Endothelial cell of umbilical vein (primary cell): ENCODE measurements around the gene AUH. TPM values are rescaled to one million over a fixed set of nuclear protein-coding genes. Genes with fewer than 3 reads are reported as not detected.

Experiments
- BruUV-seq: library from RNA; stranded (reverse); fragments of 400-500 nt; replicated peaks from 2 replicates; lab custom pipeline; 2021; lab: Mats Ljungman, UMichigan
- CTCF ChIA-PET: fragments of 300-600, 350-600 bp; sonication (Branson Sonifier 250); formaldehyde crosslinking; loops from one replicate; lab custom pipeline; 2021; ENCODE audit warnings: antibody characterized with exemption, inconsistent platforms; lab: Charles Lee
- POLR2A ChIA-PET: fragments of 300-600, 350-600 bp; sonication (Branson Sonifier 250); formaldehyde crosslinking; loops from one replicate; lab custom pipeline; 2021; ENCODE audit warnings: antibody characterized with exemption, inconsistent platforms; lab: Charles Lee
- DNase-seq: peaks from one replicate; pipeline ENCODE4 v3.0.0-alpha.2; 2011; ENCODE audit warnings: low read depth, low spot score
- FAIRE-seq: peaks from 2 replicates; lab custom pipeline; 2011; peaks lifted over from hg19 to GRCh38; lab: Jason Lieb, UNC
- H2AFZ ChIP-seq: 2 replicates; pipeline ENCODE4 v1.6.0; 2012; ENCODE audit warnings: low read depth, low read length, control low read depth, inconsistent platforms
- H3K27ac ChIP-seq: 2 replicates; pipeline ENCODE4 v1.5.1; 2011; ENCODE audit warnings: low read depth, mild to moderate bottlenecking, control low read depth, low read length, moderate library complexity; ENCODE audit not compliant: insufficient read depth
- H3K27me3 ChIP-seq, 2 experiments: 2 replicates each; pipeline versions ENCODE4 v1.6.0 to v1.6.1; 2011; ENCODE audit warnings: low read length in 2 of 2, mixed read lengths in 1 of 2; ENCODE audit not compliant: control insufficient read depth in 2 of 2, insufficient read depth in 2 of 2
- H3K36me3 ChIP-seq, 2 experiments: 2 replicates in 1 of 2; 3 replicates in 1 of 2; pipeline ENCODE4 v1.5.1; 2011; ENCODE audit warnings: low read length in 2 of 2, mild to moderate bottlenecking in 1 of 2, moderate library complexity in 1 of 2; ENCODE audit not compliant: control insufficient read depth in 2 of 2, insufficient read depth in 2 of 2; ENCODE audit errors: extremely low read depth in 1 of 2
- H3K4me1 ChIP-seq: 3 replicates; pipeline ENCODE4 v1.5.1; 2011; ENCODE audit warnings: mild to moderate bottlenecking, low read length; ENCODE audit not compliant: control insufficient read depth, insufficient read depth; ENCODE audit errors: extremely low read depth
- H3K4me2 ChIP-seq: 2 replicates; pipeline ENCODE4 v1.6.1; 2011; ENCODE audit warnings: low read length, control low read depth, mixed read lengths; ENCODE audit not compliant: insufficient read depth
- H3K4me3 ChIP-seq, 3 experiments: fragments of 200-600 bp in 1 of 3; sonication (generic), shearing (Covaris generic) in 1 of 3; replicated peaks in 1 of 3; 2 replicates each; pipeline ENCODE4 v1.5.1; 2011 to 2016; ENCODE audit warnings: control low read depth in 3 of 3, low read length in 3 of 3, mild to moderate bottlenecking in 2 of 3, inconsistent platforms in 1 of 3, low read depth in 1 of 3, moderate library complexity in 1 of 3; ENCODE audit not compliant: insufficient read depth in 1 of 3
- H3K79me2 ChIP-seq: 2 replicates; pipeline ENCODE4 v1.6.0; 2012; ENCODE audit warnings: low read length, inconsistent platforms; ENCODE audit not compliant: control insufficient read depth, insufficient read depth
- H3K9ac ChIP-seq: replicated peaks from 2 replicates; pipeline ENCODE3; 2011; ENCODE audit warnings: low read length, control low read depth; ENCODE audit not compliant: insufficient read depth; ENCODE audit errors: extremely low read depth
- H3K9me1 ChIP-seq: replicated peaks from 3 replicates; pipeline ENCODE4 v1.6.0; 2011; ENCODE audit warnings: mild to moderate bottlenecking, low read length; ENCODE audit not compliant: control insufficient read depth, insufficient read depth; ENCODE audit errors: extremely low read depth
- H3K9me3 ChIP-seq: replicated peaks from 2 replicates; pipeline ENCODE4 v1.5.1; 2012; ENCODE audit warnings: low read length, inconsistent platforms; ENCODE audit not compliant: control insufficient read depth, insufficient read depth
- H4K20me1 ChIP-seq: replicated peaks from 2 replicates; pipeline ENCODE3; 2011; ENCODE audit warnings: mild to moderate bottlenecking, low read length; ENCODE audit not compliant: control insufficient read depth, insufficient read depth; ENCODE audit errors: extremely low read depth
- EZH2 ChIP-seq: IDR thresholded peaks from 2 replicates; pipeline ENCODE4 v1.6.1; 2012; ENCODE audit warnings: borderline replicate concordance, low read depth, mild to moderate bottlenecking, moderate library complexity, low read length, inconsistent platforms; ENCODE audit not compliant: severe bottlenecking
- FOS ChIP-seq: IDR thresholded peaks from 2 replicates; pipeline ENCODE4 v1.6.1; 2011; ENCODE audit warnings: mild to moderate bottlenecking, low read length, moderate library complexity, borderline replicate concordance; ENCODE audit not compliant: insufficient read depth
- GATA2 ChIP-seq: IDR thresholded peaks from 2 replicates; pipeline ENCODE4 v1.7.0; 2011; ENCODE audit warnings: low read depth, mild to moderate bottlenecking, moderate library complexity, mixed read lengths, low read length; ENCODE audit not compliant: insufficient read length, insufficient read depth
- JUN ChIP-seq: IDR thresholded peaks from 2 replicates; pipeline ENCODE4 v1.6.1; 2011; ENCODE audit warnings: borderline replicate concordance, low read depth; ENCODE audit not compliant: insufficient read length, insufficient read depth
- MYC ChIP-seq: IDR thresholded peaks from one replicate; pipeline ENCODE4 v1.6.1; 2011; ENCODE audit warnings: mild to moderate bottlenecking, low read depth, low read length
- POLR2A ChIP-seq: IDR thresholded peaks from 2 replicates; pipeline ENCODE4 v1.6.1; 2012; ENCODE audit warnings: low read depth, mild to moderate bottlenecking, control low read depth, low read length
- POLR2AphosphoS5 ChIP-seq: IDR thresholded peaks from 2 replicates; pipeline ENCODE4 v1.6.1; 2012; ENCODE audit warnings: low read depth, mild to moderate bottlenecking, control low read depth, low read length, moderate library complexity; ENCODE audit not compliant: insufficient read depth
- dilution Hi-C: fragments of 300-500 bp; cut with MboI; formaldehyde crosslinking; loops from one replicate; pipeline ENCODE4 v1.15.0; 2019; ENCODE audit warnings: low sequenced_read_pairs; ENCODE audit not compliant: extremely low pct_ligation_motif_present
- intact Hi-C: fragments of 100-400 bp; cut with micrococcal nuclease; formaldehyde crosslinking; loops from one replicate; pipeline ENCODE4 v1.10.0; 2022
- polyA plus RNA-seq, 4 experiments: library from polyadenylated mRNA; depleted of rRNA in 3 of 4; stranded (reverse) in 3 of 4; unstranded in 1 of 4; fragments of >200 nt; gene quantifications; 2 replicates each; pipeline versions ENCODE4 v1.2.1 to v1.2.3, GENCODE V29; 2011 to 2012; ENCODE audit warnings: missing spikeins in 1 of 4
- total RNA-seq: library from RNA; stranded (reverse); gene quantifications from 2 replicates; pipeline ENCODE4 v1.2.3, GENCODE V29; 2021
- TF ChIP-seq, protein P1 (sequence below), 2 donors: IDR thresholded peaks; 1 replicate in 1 of 2; 2 replicates in 1 of 2; pipeline ENCODE4 v1.5.1; 2011; ENCODE audit warnings: low read length in 2 of 2, mild to moderate bottlenecking in 2 of 2, moderate library complexity in 2 of 2, control low read depth in 1 of 2, inconsistent platforms in 1 of 2, low read depth in 1 of 2; ENCODE audit not compliant: insufficient read depth in 1 of 2; ENCODE audit errors: extremely low read depth in 1 of 2
- TF ChIP-seq, protein P2 (sequence below): IDR thresholded peaks from 2 replicates; pipeline ENCODE4 v1.6.1; 2011; ENCODE audit not compliant: insufficient read depth, insufficient read length

Gene AUH
- total and polyA plus RNA-seq, 2 donors (not counting 3 experiments of a cell fraction or from before 2014, with no cell fraction given) = 2.3 to 9.2 TPM

DNA sequence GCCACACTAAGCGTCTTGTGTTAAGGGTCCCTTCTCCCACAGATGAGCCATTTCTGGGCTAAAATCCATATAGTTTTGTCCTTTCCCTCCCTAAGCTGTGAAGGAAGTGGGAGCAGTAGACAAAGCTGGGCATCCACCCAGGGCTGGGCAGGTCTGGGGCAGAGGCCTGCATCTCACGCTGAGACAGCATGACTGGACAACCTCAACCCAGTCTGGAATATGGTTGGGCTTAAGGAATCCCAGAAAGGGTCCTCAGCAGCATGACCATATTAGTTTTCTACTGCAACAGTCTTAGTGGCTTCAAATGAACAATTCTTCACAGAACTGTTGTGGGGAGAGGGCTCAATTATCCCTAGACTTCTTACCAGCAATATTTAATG is 173.8 kb downstream of the AUH start:
- Histone ChIP-seq H3K27me3 (no peaks in the 10 kb centered on the region), H3K4me2 (no peak overlapping the region), H3K4me1 (peaks cover 18% of the 10 kb centered on the region), H3K27ac (no peak overlapping the region), H3K9me1 (no peaks in the 10 kb centered on the region), H3K9me3 (no peaks in the 10 kb centered on the region), H4K20me1 (no peaks in the 10 kb centered on the region), H3K4me3 (no peak overlapping the region), H3K36me3 (no peaks in the 10 kb centered on the region), H2AFZ (no peak overlapping the region), H3K79me2 (no peaks in the 10 kb centered on the region), H3K9ac (no peak overlapping the region)
- intact Hi-C loops = no loop called here
- dilution Hi-C loops = no loop called here
- POLR2A ChIA-PET = no interaction called here
- CTCF ChIA-PET = no interaction called here
- FAIRE-seq (no peak), DNase-seq (no peak)
- TF ChIP-seq MYC = no peak
- TF ChIP-seq FOS = no peak
- TF ChIP-seq EZH2 = no peak
- no peak for TF ChIP-seq POLR2A
- no peak for TF ChIP-seq JUN
- no peak for TF ChIP-seq POLR2AphosphoS5
- TF ChIP-seq, protein P1, sequence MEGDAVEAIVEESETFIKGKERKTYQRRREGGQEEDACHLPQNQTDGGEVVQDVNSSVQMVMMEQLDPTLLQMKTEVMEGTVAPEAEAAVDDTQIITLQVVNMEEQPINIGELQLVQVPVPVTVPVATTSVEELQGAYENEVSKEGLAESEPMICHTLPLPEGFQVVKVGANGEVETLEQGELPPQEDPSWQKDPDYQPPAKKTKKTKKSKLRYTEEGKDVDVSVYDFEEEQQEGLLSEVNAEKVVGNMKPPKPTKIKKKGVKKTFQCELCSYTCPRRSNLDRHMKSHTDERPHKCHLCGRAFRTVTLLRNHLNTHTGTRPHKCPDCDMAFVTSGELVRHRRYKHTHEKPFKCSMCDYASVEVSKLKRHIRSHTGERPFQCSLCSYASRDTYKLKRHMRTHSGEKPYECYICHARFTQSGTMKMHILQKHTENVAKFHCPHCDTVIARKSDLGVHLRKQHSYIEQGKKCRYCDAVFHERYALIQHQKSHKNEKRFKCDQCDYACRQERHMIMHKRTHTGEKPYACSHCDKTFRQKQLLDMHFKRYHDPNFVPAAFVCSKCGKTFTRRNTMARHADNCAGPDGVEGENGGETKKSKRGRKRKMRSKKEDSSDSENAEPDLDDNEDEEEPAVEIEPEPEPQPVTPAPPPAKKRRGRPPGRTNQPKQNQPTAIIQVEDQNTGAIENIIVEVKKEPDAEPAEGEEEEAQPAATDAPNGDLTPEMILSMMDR (IDR thresholded peaks at IDR 0.05; ENCODE audit: extremely low read depth in 1 of 2, insufficient read depth in 1 of 2, low read depth in 1 of 2, low read length in 2 of 2) = no peak
- TF ChIP-seq GATA2 = no peak
- TF ChIP-seq, protein P2, sequence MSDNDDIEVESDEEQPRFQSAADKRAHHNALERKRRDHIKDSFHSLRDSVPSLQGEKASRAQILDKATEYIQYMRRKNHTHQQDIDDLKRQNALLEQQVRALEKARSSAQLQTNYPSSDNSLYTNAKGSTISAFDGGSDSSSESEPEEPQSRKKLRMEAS = no peak
- BruUV-seq = no TSS peak
